ENCODE results near the gene ARMH1. TPM values are rescaled to one million over a fixed set of nuclear protein-coding genes. Genes with fewer than 3 reads are reported as not detected.

The ARMH1 gene
- total and polyA plus RNA-seq, 2 experiments from 2014 or later: 1.4 to 1.6 TPM

DNA sequence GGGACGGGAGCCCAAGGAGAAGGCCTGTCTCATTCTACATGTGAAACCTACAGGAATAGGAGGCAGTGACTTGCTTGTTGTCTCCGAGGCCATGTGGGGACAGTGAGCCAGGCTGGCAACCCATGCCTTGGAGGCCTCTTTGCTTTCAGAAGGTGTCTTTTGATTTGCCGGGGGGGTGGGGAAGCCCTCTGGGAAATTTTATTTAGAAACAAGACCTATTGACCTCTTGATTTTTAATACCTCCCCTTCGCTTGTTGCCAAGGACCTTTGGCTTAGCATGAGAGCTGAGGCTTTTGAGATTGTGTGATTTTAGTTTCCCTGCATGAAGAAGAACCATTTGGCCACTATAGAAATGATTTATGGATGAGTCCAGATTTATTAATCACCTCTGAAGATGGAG is 4.1 kb downstream of the ARMH1 start:
- H3K27ac ChIP-seq: no peak overlapping the region

DNA sequence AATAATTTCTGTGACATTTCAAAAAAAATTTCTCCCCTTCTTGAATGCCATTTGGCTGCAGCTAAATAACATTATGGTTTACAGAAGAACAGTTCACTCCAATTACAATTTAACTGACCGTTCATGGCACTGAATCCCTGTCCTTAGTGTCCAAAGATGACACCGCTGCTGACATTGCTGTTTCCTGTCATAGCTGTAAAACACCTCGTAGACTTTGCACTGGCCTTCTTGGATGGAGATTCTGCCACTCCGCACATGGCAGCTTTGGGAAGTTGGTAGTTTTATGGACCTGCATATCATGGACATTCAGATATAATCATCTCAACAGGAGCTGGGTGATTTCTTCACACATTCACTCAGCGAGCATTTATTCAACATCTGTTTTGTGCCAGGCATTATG is 5.0 kb downstream of the ARMH1 start:
- H3K79me2 ChIP-seq (ENCODE audit: insufficient read depth): no peaks in the 10 kb centered on the region
- H4K20me1 ChIP-seq (ENCODE audit: insufficient read depth): no peaks in the 10 kb centered on the region
- no peaks in the 10 kb centered on the region for H3K9me2 ChIP-seq (ENCODE audit: insufficient read depth)
- no peak overlapping the region for H3K27ac ChIP-seq
- no peak overlapping the region for H3K4me3 ChIP-seq
- H3K9me3 ChIP-seq (ENCODE audit: low read depth): no peaks in the 10 kb centered on the region
- H3K27me3 ChIP-seq (replicated peaks; ENCODE audit: insufficient read depth): no peaks in the 10 kb centered on the region
- H2AFZ ChIP-seq: no peak overlapping the region
- H3K4me2 ChIP-seq (ENCODE audit: unreplicated experiment): no peak overlapping the region
- H3K4me1 ChIP-seq (ENCODE audit: insufficient read depth): peaks cover 24% of the 10 kb centered on the region
- no peak overlapping the region for H3K9ac ChIP-seq
- H3K36me3 ChIP-seq (ENCODE audit: low read depth): no peaks in the 10 kb centered on the region
- no peak for DNase-seq
- no peak for TF ChIP-seq EZH2phosphoT487 (IDR thresholded peaks at IDR 0.05; ENCODE audit: insufficient read depth, low read depth)
- no peak for TF ChIP-seq EZH2 (IDR thresholded peaks at IDR 0.05; ENCODE audit: insufficient read depth, poor library complexity, severe bottlenecking)
- peaks cover 18% of the 10 kb centered on the region for H3F3A ChIP-seq (ENCODE audit: insufficient read depth)
- 89 to 91% methylated on average over 5 of the region's 5 CpGs for WGBS, 2 experiments (ENCODE audit: low coverage in 1 of 2, low lambda C conversion rate in 2 of 2, missing lambda C conversion rate in 2 of 2)
- in situ Hi-C loops (cut with MboI): no loop called here

More for the DNA sequence above, 4.1 kb downstream of the ARMH1 start:
- TF ChIP-seq EZH2phosphoT487 (IDR thresholded peaks at IDR 0.05; ENCODE audit: insufficient read depth, low read depth) (no peak), EZH2 (IDR thresholded peaks at IDR 0.05; ENCODE audit: insufficient read depth, poor library complexity, severe bottlenecking) (no peak)
- no peaks in the 10 kb centered on the region for H3K9me3 ChIP-seq (ENCODE audit: low read depth)
- 86 to 97% methylated on average over 4 of the region's 4 CpGs for WGBS, 2 experiments (ENCODE audit: low coverage in 1 of 2, low lambda C conversion rate in 2 of 2, missing lambda C conversion rate in 2 of 2)
- no peaks in the 10 kb centered on the region for H4K20me1 ChIP-seq (ENCODE audit: insufficient read depth)
- peaks cover 18% of the 10 kb centered on the region for H3F3A ChIP-seq (ENCODE audit: insufficient read depth)
- no peaks in the 10 kb centered on the region for H3K79me2 ChIP-seq (ENCODE audit: insufficient read depth)
- no peaks in the 10 kb centered on the region for H3K36me3 ChIP-seq (ENCODE audit: low read depth)
- H3K27me3 ChIP-seq (replicated peaks; ENCODE audit: insufficient read depth): no peaks in the 10 kb centered on the region
- H3K9ac ChIP-seq: no peak overlapping the region
- DNase-seq: no peak
- H3K9me2 ChIP-seq (ENCODE audit: insufficient read depth): no peaks in the 10 kb centered on the region
- H3K4me3 ChIP-seq: no peak overlapping the region
- H3K4me2 ChIP-seq (ENCODE audit: unreplicated experiment): no peak overlapping the region
- in situ Hi-C loops (cut with MboI): no loop called here
- H2AFZ ChIP-seq: no peak overlapping the region
- peaks cover 24% of the 10 kb centered on the region for H3K4me1 ChIP-seq (ENCODE audit: insufficient read depth)

- Histone ChIP-seq H3K27ac (no peak overlapping the region), H3K4me1 (ENCODE audit: insufficient read depth) (peaks cover 4% of the 10 kb centered on the region; the same call in 1 of the 2 replicates), H3K36me3 (ENCODE audit: low read depth) (no peaks in the 10 kb centered on the region), H3F3A (ENCODE audit: insufficient read depth) (no peaks in the 10 kb centered on the region), H3K4me2 (ENCODE audit: unreplicated experiment) (no peak overlapping the region), H3K9ac (no peak overlapping the region), H3K9me2 (ENCODE audit: insufficient read depth) (no peaks in the 10 kb centered on the region), H3K9me3 (ENCODE audit: low read depth) (no peaks in the 10 kb centered on the region), H3K27me3 (replicated peaks; ENCODE audit: insufficient read depth) (no peaks in the 10 kb centered on the region), H2AFZ (no peak overlapping the region), H3K79me2 (ENCODE audit: insufficient read depth) (no peaks in the 10 kb centered on the region), H4K20me1 (ENCODE audit: insufficient read depth) (no peaks in the 10 kb centered on the region), H3K4me3 (no peak overlapping the region)
- in situ Hi-C loops (cut with MboI): no loop called here
- DNase-seq: no peak
- 79 to 81% methylated on average over 14 of the region's 14 CpGs for WGBS, 2 experiments (ENCODE audit: low coverage in 1 of 2, low lambda C conversion rate in 2 of 2, missing lambda C conversion rate in 2 of 2)
- TF ChIP-seq EZH2phosphoT487 (IDR thresholded peaks at IDR 0.05; ENCODE audit: insufficient read depth, low read depth) (no peak), EZH2 (IDR thresholded peaks at IDR 0.05; ENCODE audit: insufficient read depth, poor library complexity, severe bottlenecking) (no peak)
Observed at GRCh38 chr1:44681905-44682882, 7.7 kb downstream of the ARMH1 start.

DNA sequence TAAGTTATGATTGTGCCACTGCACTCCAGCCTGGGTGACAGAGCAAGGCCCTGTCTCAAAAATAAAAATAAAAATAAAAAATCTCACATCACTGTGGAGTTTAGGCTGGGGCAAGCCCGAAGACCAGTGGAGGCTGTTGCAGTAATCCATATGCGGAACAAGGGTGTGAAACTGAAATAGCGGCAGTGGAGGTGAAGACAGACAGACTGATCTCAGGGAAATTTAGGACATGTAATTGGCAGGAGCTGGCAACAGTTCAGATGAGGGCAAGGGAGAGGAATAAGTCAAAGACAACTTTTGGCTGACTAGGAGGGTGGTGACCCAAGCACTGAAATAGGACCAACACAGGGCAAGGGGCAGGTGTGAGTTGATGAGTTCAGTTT is 8.4 kb downstream of the ARMH1 start:
- H3K9me2 ChIP-seq (ENCODE audit: insufficient read depth): no peaks in the 10 kb centered on the region
- H3K27ac ChIP-seq: no peak overlapping the region
- no peak overlapping the region for H3K9ac ChIP-seq
- no peak overlapping the region for H2AFZ ChIP-seq
- no peaks in the 10 kb centered on the region for H3K36me3 ChIP-seq (ENCODE audit: low read depth)
- TF ChIP-seq EZH2phosphoT487 (IDR thresholded peaks at IDR 0.05; ENCODE audit: insufficient read depth, low read depth) (no peak), EZH2 (IDR thresholded peaks at IDR 0.05; ENCODE audit: insufficient read depth, poor library complexity, severe bottlenecking) (no peak)
- H3F3A ChIP-seq (ENCODE audit: insufficient read depth): no peaks in the 10 kb centered on the region
- DNase-seq: no peak
- no peaks in the 10 kb centered on the region for H3K79me2 ChIP-seq (ENCODE audit: insufficient read depth)
- no peak overlapping the region for H3K4me2 ChIP-seq (ENCODE audit: unreplicated experiment)
- no peaks in the 10 kb centered on the region for H3K27me3 ChIP-seq (replicated peaks; ENCODE audit: insufficient read depth)
- 94 to 97% methylated on average over 3 of the region's 3 CpGs for WGBS, 2 experiments (ENCODE audit: low coverage in 1 of 2, low lambda C conversion rate in 2 of 2, missing lambda C conversion rate in 2 of 2)
- H3K4me3 ChIP-seq: no peak overlapping the region
- in situ Hi-C loops (cut with MboI): no loop called here
- no peaks in the 10 kb centered on the region for H4K20me1 ChIP-seq (ENCODE audit: insufficient read depth)
- no peaks in the 10 kb centered on the region for H3K9me3 ChIP-seq (ENCODE audit: low read depth)
- H3K4me1 ChIP-seq (ENCODE audit: insufficient read depth): no peaks in the 10 kb centered on the region
